Transverse colon (tissue), 4 donors: ENCODE data around the gene ZBTB20.

ENCODE experiments used
- CTCF ChIP-seq, 5 experiments: fragments of 200-600 bp in 3 of 5; fragments of 450-650 bp in 2 of 5; sonication (generic) in 3 of 5; IDR thresholded peaks; 1 replicate in 2 of 5; 2 replicates in 3 of 5; pipeline ENCODE4 v1.5.1; 2016 to 2017; ENCODE audit warnings: antibody characterized with exemption in 5 of 5, inconsistent platforms in 3 of 5, mild to moderate bottlenecking in 2 of 5, moderate library complexity in 1 of 5
- EP300 ChIP-seq: sonication (generic); formaldehyde crosslinking; IDR thresholded peaks from one replicate; pipeline ENCODE4 v1.6.1; 2017; ENCODE audit warnings: antibody characterized with exemption, low read depth
- POLR2A ChIP-seq: fragments of 450-650 bp; IDR thresholded peaks from one replicate; pipeline ENCODE4 v1.6.1; 2016; ENCODE audit warnings: antibody characterized with exemption, mild to moderate bottlenecking, moderate library complexity
- POLR2AphosphoS5 ChIP-seq, 3 donors: sonication (generic); formaldehyde crosslinking; IDR thresholded peaks; one replicate each; pipeline ENCODE4 v1.6.1; 2016; ENCODE audit warnings: antibody characterized with exemption in 3 of 3

DNA sequence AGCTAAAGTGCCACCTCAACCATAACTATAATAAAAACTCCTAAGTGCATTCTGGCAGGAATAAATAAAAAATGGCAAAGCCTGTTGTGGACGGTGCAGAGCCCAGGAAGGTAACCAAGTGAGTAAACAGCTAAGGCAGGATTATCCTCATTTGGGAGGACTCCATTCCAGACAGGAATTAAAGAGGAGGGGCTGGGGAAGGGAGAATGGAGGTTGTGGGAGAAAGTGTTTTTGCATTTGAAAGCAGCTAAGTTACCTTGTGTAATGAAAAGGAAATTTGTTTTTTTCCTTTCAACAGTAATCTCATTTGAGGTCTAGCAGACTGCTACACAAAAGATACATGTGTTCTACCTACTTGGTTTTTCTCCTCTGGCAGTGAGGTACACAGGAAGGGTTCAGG, 604.7 kb downstream of the ZBTB20 start:
- TF ChIP-seq CTCF (IDR thresholded peaks at IDR 0.05) (no peak), POLR2A (no peak), POLR2AphosphoS5 (IDR thresholded peaks at IDR 0.05) (no peak), EP300 (no peak)
